Neural cell (in vitro differentiated cells): ENCODE data around the gene HSPA12A. TPM values are rescaled to one million over a fixed set of nuclear protein-coding genes. Genes with fewer than 3 reads are reported as not detected.

Experiments
- H2AFZ ChIP-seq: fragments of 200-600, 300-800 bp; sonication (generic), shearing (Covaris generic); 2 replicates; pipeline ENCODE4 v1.6.0; 2014; ENCODE audit warnings: low read depth, mild to moderate bottlenecking, antibody characterized with exemption, low read length, moderate library complexity
- H3F3A ChIP-seq: fragments of 200-600 bp; shearing (Covaris generic); 2 replicates; pipeline ENCODE4 v1.6.1; 2016; ENCODE audit warnings: mild to moderate bottlenecking, moderate library complexity, mixed read lengths, antibody characterized with exemption, low read length; ENCODE audit not compliant: insufficient read depth, poor library complexity, severe bottlenecking
- H3K27ac ChIP-seq: fragments of 200-600, 300-800 bp; sonication (generic), shearing (Covaris generic); 2 replicates; pipeline ENCODE4 v1.5.1; 2014; ENCODE audit warnings: mild to moderate bottlenecking, low read length, moderate library complexity
- H3K27me3 ChIP-seq: fragments of 300-800, 200-600 bp; sonication (generic), shearing (Covaris generic); 2 replicates; pipeline ENCODE4 v1.6.0; 2014; ENCODE audit warnings: mild to moderate bottlenecking, low read depth, low read length, moderate library complexity; ENCODE audit not compliant: insufficient read depth
- H3K36me3 ChIP-seq: fragments of 300-800, 200-600 bp; sonication (generic), shearing (Covaris generic); 2 replicates; pipeline ENCODE4 v1.5.1; 2014; ENCODE audit warnings: mild to moderate bottlenecking, antibody characterized with exemption, low read length, moderate library complexity; ENCODE audit not compliant: insufficient read depth
- H3K4me2 ChIP-seq: fragments of 300-800, 200-600 bp; sonication (generic), shearing (Covaris generic); 2 replicates; pipeline ENCODE4 v1.6.0; 2014; ENCODE audit warnings: mild to moderate bottlenecking, low read length
- H3K4me3 ChIP-seq: fragments of 300-800, 200-600 bp; sonication (generic), shearing (Covaris generic); 2 replicates; pipeline ENCODE4 v1.5.1; 2014; ENCODE audit warnings: mild to moderate bottlenecking, low read length, moderate library complexity
- H3K79me2 ChIP-seq: fragments of 200-600 bp; shearing (Covaris generic); replicated peaks from 2 replicates; pipeline ENCODE4 v1.6.0; 2014; ENCODE audit warnings: mild to moderate bottlenecking, low read length, moderate library complexity; ENCODE audit not compliant: insufficient read depth
- H3K9ac ChIP-seq: fragments of 300-800, 200-600 bp; sonication (generic), shearing (Covaris generic); 2 replicates; pipeline ENCODE4 v1.6.1; 2016; ENCODE audit warnings: mild to moderate bottlenecking, low read length, mixed read lengths
- H3K9me2 ChIP-seq: fragments of 200-600 bp; shearing (Covaris generic); 2 replicates; pipeline ENCODE4 v1.6.1; 2016; ENCODE audit warnings: mild to moderate bottlenecking, low read length, mixed read lengths; ENCODE audit not compliant: insufficient read depth
- H3K9me3 ChIP-seq: fragments of 200-600, 300-800 bp; sonication (generic), shearing (Covaris generic); 2 replicates; pipeline ENCODE4 v1.6.1; 2016; ENCODE audit warnings: mild to moderate bottlenecking, mixed run types, low read length, moderate library complexity, mixed read lengths
- H4K20me1 ChIP-seq: fragments of 200-600 bp; shearing (Covaris generic); 2 replicates; pipeline ENCODE4 v1.6.1; 2016; ENCODE audit warnings: mild to moderate bottlenecking, mixed run types; ENCODE audit not compliant: insufficient read depth
- EP300 ChIP-seq: fragments of 450-650 bp; conservative IDR thresholded peaks from 2 replicates; pipeline ENCODE4 v1.6.1; 2014; ENCODE audit warnings: antibody characterized with exemption, mild to moderate bottlenecking, moderate library complexity; ENCODE audit not compliant: poor library complexity, severe bottlenecking
- EZH2 ChIP-seq: fragments of 200-600, 300-800 bp; shearing (Covaris generic), sonication (generic); IDR thresholded peaks from 2 replicates; pipeline ENCODE4 v1.6.1; 2014; ENCODE audit warnings: antibody characterized with exemption, low read length, borderline replicate concordance, mild to moderate bottlenecking; ENCODE audit not compliant: insufficient read depth, poor library complexity, severe bottlenecking
- MXI1 ChIP-seq: fragments of 450-650 bp; conservative IDR thresholded peaks from 2 replicates; pipeline ENCODE4 v1.6.1; 2014; ENCODE audit warnings: antibody characterized with exemption, mild to moderate bottlenecking; ENCODE audit not compliant: poor library complexity, severe bottlenecking
- POLR2AphosphoS5 ChIP-seq: IDR thresholded peaks from 2 replicates; pipeline ENCODE4 v1.6.1; 2012
- RAD21 ChIP-seq: fragments of 450-650 bp; conservative IDR thresholded peaks from 2 replicates; pipeline ENCODE4 v1.6.1; 2014; ENCODE audit warnings: antibody characterized with exemption, mild to moderate bottlenecking, moderate library complexity
- SMC3 ChIP-seq: fragments of 450-650 bp; conservative IDR thresholded peaks from 2 replicates; pipeline ENCODE4 v1.6.1; 2014; ENCODE audit warnings: antibody characterized with exemption, mild to moderate bottlenecking, moderate library complexity; ENCODE audit not compliant: poor library complexity
- TAF1 ChIP-seq: IDR thresholded peaks from 2 replicates; pipeline ENCODE4 v1.6.1; 2012; ENCODE audit warnings: low read depth
- polyA plus RNA-seq: library from polyadenylated mRNA; depleted of rRNA; stranded (reverse); fragments of >200 nt; gene quantifications from 2 replicates; pipeline ENCODE4 v1.2.3, GENCODE V29; 2014
- TF ChIP-seq, protein P1 (sequence below): IDR thresholded peaks from 2 replicates; pipeline ENCODE4 v1.6.1; 2012; ENCODE audit warnings: borderline replicate concordance
- TF ChIP-seq, protein P2 (sequence below): fragments of 450-650 bp; IDR thresholded peaks from 2 replicates; pipeline ENCODE4 v1.5.1; 2014; ENCODE audit warnings: antibody characterized with exemption, mild to moderate bottlenecking, moderate library complexity; ENCODE audit not compliant: poor library complexity, severe bottlenecking

The HSPA12A gene
- polyA plus RNA-seq, 1 donor from 2014 or later = 5.9 TPM

DNA sequence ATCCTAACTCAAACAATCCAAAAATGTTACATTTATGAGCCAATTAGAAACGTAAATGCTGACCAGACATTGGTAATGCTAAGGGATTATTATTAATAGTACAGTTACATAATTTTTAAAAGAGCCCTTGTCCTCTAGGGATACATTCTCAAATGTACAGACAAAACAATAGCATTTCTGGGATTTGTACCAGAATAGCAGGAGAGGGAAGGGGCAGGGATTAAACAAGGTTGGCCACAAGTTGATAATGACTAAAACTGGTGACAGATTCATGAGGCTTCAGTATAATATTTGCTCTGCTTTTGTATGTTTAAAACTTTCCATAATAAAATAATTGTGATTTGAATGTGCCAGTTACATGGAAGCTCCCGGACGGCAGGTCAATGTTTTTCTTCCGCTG is 27.0 kb downstream of the HSPA12A start:
- Histone ChIP-seq H3K79me2 (no peaks in the 10 kb centered on the region), H3K4me3 (no peak overlapping the region), H3K27ac (no peak overlapping the region), H3K36me3 (no peaks in the 10 kb centered on the region), H2AFZ (no peak overlapping the region), H3K9me2 (no peaks in the 10 kb centered on the region), H3K27me3 (no peaks in the 10 kb centered on the region), H3F3A (no peaks in the 10 kb centered on the region), H3K9ac (no peak overlapping the region), H3K9me3 (no peaks in the 10 kb centered on the region), H4K20me1 (no peaks in the 10 kb centered on the region), H3K4me2 (no peak overlapping the region)
- TF ChIP-seq, protein P1, sequence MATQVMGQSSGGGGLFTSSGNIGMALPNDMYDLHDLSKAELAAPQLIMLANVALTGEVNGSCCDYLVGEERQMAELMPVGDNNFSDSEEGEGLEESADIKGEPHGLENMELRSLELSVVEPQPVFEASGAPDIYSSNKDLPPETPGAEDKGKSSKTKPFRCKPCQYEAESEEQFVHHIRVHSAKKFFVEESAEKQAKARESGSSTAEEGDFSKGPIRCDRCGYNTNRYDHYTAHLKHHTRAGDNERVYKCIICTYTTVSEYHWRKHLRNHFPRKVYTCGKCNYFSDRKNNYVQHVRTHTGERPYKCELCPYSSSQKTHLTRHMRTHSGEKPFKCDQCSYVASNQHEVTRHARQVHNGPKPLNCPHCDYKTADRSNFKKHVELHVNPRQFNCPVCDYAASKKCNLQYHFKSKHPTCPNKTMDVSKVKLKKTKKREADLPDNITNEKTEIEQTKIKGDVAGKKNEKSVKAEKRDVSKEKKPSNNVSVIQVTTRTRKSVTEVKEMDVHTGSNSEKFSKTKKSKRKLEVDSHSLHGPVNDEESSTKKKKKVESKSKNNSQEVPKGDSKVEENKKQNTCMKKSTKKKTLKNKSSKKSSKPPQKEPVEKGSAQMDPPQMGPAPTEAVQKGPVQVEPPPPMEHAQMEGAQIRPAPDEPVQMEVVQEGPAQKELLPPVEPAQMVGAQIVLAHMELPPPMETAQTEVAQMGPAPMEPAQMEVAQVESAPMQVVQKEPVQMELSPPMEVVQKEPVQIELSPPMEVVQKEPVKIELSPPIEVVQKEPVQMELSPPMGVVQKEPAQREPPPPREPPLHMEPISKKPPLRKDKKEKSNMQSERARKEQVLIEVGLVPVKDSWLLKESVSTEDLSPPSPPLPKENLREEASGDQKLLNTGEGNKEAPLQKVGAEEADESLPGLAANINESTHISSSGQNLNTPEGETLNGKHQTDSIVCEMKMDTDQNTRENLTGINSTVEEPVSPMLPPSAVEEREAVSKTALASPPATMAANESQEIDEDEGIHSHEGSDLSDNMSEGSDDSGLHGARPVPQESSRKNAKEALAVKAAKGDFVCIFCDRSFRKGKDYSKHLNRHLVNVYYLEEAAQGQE = no peak
- TF ChIP-seq, protein P2, sequence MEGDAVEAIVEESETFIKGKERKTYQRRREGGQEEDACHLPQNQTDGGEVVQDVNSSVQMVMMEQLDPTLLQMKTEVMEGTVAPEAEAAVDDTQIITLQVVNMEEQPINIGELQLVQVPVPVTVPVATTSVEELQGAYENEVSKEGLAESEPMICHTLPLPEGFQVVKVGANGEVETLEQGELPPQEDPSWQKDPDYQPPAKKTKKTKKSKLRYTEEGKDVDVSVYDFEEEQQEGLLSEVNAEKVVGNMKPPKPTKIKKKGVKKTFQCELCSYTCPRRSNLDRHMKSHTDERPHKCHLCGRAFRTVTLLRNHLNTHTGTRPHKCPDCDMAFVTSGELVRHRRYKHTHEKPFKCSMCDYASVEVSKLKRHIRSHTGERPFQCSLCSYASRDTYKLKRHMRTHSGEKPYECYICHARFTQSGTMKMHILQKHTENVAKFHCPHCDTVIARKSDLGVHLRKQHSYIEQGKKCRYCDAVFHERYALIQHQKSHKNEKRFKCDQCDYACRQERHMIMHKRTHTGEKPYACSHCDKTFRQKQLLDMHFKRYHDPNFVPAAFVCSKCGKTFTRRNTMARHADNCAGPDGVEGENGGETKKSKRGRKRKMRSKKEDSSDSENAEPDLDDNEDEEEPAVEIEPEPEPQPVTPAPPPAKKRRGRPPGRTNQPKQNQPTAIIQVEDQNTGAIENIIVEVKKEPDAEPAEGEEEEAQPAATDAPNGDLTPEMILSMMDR = no peak
- TF ChIP-seq MXI1 = no peak
- TF ChIP-seq SMC3 = no peak
- no peak for TF ChIP-seq TAF1
- TF ChIP-seq EP300 = no peak
- TF ChIP-seq RAD21 = no peak
- no peak for TF ChIP-seq POLR2AphosphoS5
- no peak for TF ChIP-seq EZH2

DNA sequence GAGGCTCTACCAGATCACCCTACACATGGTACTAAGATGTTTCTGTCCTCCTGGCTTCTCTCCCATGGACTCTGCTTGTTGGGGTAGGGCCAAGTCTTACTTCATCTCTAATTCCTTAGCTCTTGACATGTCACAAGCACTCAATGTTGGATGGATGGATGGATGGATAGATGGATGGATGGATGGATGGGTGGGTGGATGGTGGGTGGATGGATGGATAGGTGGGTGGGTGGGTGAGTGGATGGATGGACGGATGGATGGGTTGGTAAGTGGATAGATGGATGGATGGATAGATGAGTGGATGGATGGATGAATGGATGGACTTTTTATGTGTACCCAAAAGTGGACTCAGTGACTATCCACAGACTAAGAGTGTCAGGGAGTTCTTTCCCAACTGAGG is 28.5 kb downstream of the HSPA12A start:
- H3F3A ChIP-seq = no peaks in the 10 kb centered on the region
- no peaks in the 10 kb centered on the region for H3K79me2 ChIP-seq
- no peaks in the 10 kb centered on the region for H3K27me3 ChIP-seq
- no peaks in the 10 kb centered on the region for H4K20me1 ChIP-seq
- H2AFZ ChIP-seq = no peak overlapping the region
- no peak overlapping the region for H3K4me2 ChIP-seq
- H3K4me3 ChIP-seq = no peak overlapping the region
- H3K9ac ChIP-seq = no peak overlapping the region
- no peaks in the 10 kb centered on the region for H3K36me3 ChIP-seq
- no peak overlapping the region for H3K27ac ChIP-seq
- H3K9me2 ChIP-seq = no peaks in the 10 kb centered on the region
- no peaks in the 10 kb centered on the region for H3K9me3 ChIP-seq
- TF ChIP-seq, protein P2 = no peak
- no peak for TF ChIP-seq POLR2AphosphoS5
- no peak for TF ChIP-seq RAD21
